ENCODE measurements around the gene MAP2K1.

GRCh38 chr15:66514586-66514985 lies 127.9 kb downstream of the MAP2K1 start:
- TF ChIP-seq CTCF (IDR thresholded peaks at IDR 0.05): no peak
- no peak for TF ChIP-seq EP300 (IDR thresholded peaks at IDR 0.05; ENCODE audit: low read depth)

Data from transverse colon (tissue), 3 donors.